GM19238 (cell line): ENCODE results near the gene PTPRG.
"Not testable (repeated sequence)": the region's sequence is repeated elsewhere in the genome, so short reads cannot be mapped to it uniquely, and the experiment has no call there.

ENCODE experiments used
- DNase-seq: peaks from one replicate; pipeline ENCODE4 v3.0.0; 2011; ENCODE audit warnings: low spot score; ENCODE audit not compliant: insufficient read length

PTPRG gene

DNA sequence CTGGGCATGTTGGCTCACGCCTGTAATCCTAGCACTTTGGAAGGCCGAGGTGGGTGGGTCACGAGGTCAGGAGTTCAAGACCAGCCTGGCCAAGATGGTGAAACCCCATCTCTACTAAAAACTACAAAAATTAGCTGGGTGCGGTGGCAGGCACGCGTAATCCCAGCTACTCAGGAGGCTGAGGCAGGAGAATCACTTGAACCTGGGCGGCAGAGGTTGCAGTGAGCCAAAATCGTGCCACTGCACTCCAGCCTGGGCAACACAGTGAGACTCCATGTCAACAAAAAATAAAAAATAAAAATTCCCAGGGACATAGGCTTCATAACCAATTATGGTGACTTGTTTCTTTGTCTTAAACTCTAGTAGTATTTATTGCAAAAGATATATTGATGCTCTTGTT is 155.3 kb downstream of the PTPRG start:
- not testable (repeated sequence) for DNase-seq

DNA sequence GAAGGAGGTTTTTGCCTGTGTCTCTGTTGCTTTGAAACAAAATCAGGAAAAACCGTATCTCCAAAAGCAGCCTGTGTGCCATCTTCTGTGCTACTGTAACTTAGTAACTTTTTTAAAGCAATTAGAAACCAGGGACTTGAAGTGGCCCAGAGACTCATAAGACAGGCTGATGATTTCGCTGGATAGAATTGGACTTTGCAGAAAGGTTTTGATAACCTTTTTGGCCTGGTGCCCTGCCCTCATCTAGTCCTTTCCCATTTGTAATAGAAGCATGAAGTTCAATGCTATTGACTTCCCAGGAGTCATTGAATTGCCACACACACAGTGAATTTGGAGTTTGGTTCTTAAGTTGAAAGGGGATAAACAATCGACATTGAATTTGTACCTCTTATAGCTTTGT is 157.2 kb downstream of the PTPRG start:
- DNase-seq: no peak

DNA sequence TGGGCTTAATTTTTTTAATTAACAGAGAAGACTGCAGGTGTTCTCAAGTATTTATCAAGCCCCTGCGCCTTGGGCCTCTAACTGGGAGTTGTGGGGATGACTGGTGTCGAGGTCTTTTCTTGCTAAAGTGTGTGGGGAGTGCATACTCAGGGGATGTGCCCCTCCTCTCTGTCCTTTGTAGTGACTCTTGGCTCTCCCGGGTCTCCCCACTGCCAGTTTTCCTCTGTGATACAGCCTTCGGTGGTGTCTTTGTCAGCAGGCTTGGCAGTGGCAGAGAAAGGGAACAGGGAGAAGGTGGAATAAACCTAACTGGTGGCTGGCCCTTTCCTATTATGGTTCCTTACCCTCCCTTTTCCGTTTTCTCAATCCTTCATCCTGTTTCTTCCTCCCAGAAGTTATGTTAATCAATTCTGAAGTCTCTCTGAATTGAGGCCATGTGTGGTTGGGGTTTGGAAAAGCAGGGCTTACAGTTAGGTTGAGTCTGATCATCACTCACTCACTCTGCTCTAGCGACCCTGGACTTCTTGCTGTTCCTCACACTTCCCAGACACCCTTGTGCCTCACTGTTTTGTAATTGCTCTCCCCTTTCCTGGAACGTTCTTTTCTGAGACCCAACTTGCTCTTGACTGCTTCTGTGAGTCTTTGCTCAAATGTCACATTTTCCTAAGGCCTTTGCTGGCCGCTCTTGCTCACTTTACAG is 158.1 kb downstream of the PTPRG start:
- no peak for DNase-seq

DNA sequence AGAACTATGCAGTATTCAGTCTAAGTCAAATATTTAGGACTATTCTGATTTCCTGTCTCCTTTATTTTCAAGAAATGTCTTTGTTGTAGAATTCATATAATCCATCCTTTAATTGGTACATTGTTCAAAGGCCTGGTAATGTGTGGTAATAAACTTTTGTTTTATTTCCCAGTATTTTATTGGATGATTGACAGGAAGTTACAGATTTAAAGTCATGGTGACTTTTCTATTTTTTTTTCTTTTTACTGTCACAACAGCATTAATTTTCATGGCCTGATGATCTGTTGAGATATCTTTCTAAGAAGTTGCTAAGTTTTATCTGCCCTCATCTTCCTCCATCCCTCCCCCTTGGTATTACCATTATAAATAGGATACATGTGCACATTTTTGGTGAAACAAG is 161.7 kb downstream of the PTPRG start:
- DNase-seq: no peak

DNA sequence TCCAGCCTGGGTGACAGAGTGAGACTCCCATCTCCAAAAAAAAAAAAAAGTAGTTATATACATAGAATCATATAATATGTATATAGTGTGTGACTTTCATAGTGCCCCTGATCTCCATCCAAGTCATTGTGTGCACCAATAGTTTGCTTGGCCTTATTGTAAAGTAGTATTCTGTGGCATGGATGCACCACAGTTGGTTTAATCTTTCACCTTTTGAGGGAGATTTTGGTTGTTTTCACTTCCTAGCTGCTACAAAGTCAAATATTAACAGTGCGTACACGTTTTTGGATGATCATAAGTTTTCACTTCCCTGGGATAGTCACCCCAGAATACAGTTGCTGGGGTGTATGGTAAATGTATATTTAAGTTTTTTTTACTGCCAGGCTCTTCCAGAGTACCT is 162.8 kb downstream of the PTPRG start:
- peak; percentile 3 for DNase-seq

DNA sequence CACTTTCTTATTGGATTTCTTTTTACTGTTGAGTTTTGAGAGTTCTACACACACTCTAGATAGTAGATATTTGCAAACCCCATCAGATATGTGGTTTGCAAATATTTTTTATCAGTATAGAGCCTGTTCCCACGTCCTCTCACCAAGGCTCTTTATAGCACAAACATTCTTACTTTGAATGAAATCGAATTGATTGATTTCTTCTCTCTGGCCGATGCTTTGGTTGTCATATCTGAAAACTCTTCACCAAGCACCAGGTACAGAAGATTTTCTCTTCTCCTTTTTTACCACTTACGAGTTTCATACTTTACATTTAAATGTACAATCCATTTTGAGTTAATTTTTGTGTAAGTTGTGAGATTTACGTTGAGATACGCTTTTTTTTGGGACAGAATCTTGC is 163.4 kb downstream of the PTPRG start:
- DNase-seq: no peak

DNA sequence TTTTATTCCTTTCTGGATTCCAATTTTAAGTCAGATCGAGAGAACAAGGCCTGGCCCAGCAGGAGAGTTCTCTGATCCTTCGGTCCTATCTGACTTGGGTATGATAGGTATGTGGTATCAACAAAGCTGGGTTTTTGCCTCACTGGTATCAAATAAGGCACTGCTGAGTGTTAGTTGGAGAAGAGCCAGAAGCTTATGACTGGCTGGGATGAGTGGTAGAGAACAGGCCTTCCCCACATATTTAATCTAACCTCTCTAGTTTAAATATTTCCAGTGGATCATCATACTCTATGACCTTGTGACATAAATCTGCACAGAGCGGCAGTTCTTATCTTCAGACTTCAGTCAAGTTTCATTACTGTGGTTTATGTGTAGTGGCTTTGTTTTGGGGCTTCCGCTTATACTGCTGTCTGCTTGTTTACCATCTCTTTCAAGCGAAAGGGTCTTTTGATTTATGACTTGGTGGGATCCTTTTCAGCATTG is 164.5 kb downstream of the PTPRG start:
- DNase-seq: no peak

DNA sequence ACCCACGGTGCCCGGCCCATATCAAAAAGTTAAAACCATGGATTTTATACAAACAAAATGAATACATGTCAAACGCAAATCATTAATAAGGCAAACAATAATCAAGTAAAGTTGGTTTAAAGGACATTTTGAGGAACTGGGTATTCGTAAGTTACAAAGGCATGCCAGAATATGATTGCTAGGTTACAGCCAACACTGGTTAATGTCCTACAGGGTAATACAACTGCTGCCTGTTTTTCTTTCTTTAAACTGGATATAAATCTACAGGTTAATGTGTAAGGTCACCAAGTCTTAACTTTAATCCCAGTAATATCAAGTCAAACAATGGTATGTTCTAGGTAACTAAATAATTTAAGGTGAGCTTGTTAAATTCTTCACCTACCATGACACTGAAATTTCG is 166.1 kb downstream of the PTPRG start:
- DNase-seq: no peak

DNA sequence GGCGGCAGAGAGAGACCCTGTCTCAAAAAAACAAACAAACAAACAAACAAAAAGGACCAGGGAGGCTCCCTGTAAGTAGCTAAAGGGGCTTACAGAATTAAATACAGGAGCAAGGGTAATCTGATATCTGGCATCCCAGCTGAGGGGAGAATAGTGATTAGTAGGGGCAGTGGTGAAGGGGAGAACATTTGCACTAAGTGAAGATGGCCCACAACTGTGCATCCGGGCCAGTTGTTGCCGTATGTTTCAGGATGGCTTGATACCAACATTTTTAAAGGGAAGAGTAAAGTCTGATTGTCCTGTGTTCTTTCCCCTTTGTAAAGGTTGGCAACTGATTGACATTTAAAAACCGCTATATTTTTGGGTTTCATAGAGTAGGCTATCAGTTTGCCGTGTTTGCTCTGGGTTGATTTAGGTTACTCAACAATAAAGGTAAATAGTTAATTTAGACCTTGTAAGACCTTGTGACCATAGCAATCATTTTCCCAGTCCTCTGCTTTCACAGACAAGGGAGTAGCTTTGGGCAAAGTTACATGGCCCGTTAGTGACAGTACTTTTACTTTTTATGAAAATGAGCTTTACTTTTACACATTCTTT is 167.8 kb downstream of the PTPRG start:
- DNase-seq: no peak

DNA sequence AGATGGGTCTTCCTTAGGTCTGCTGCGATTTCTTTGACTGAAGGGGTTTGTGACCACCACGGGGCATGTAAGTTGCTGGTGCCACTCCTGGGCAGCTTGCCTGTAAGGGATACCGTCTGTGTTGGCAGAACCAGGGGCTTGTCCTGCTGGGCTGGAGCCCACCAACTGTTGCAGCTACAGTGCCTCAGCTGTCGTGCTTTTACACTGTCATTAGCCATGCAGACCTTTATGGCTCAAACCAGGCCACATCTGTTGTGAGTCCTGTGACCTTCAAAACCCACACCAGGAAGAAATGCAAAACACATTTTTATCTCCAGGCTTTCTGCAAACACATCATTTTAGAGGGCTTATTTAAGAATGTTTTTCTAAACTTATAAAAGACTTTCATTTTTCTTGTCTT is 168.7 kb downstream of the PTPRG start:
- DNase-seq: no peak

DNA sequence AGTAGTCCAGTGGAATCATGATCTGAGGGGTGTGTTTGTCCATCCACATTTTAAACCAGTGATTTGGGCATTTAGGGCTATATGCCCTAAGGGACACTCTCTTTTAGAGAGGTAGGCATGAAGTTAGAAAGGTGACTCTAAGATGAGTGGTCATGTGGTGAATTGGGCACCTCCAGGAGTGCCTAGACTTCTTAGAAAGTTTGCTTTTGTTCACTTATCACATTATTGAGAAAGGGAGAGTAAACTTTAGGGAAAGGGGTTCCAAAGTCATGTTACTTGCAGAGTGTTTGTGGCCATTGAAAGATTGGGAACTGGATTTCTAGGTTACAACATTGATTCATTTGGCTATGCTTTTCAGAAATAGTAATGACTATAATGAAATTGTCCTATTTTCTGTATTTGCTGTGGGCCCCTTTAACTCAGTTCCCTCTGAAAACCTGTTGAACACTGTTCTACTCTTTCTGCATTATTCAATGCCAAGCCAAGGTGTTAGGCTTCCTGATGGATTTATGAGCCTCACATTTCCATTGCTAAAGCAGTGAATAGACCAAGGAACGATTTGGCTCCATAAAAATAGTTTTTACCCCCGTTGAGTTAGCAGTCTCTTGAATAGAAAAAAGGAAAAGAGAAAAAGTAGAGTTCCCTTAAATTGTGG is 169.3 kb downstream of the PTPRG start:
- DNase-seq: no peak

DNA sequence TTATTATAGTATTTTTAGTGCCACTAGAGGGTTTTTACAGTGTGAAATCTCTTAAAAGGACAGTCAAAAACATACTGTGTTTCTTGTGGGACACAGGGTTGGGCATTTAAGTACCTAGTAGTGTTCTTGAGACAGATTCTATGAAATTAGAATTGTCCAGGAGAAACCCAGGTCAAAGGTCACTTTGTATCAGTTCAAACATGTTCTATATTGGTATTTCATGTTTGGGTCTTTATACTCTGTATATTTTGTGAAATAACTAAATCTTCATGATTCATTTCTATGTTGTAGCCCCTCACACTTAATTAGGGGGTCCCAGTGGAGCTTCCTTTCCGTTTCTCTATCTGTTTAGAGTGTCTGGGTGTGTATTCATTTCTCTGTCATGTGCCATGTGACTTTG is 171.6 kb downstream of the PTPRG start:
- DNase-seq: no peak

DNA sequence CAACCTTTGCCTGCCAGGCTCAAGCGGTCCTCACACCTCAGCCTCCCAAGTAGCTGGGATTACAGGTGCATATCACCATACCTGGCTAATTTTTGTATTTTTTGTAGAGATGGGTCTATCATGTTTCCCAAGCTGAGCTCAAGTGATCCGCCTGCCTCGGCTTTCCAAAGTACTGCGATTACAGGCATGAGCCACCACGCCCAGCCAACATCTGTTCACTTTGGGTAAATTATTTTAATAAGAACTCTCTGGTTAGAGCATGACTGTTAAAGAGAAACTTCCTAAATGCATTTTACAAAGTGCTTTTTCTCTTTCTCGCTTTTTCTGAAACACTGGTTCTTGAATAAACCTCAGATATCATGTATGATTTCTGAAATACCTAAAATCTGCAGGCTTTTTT is 172.5 kb downstream of the PTPRG start:
- DNase-seq: no peak

DNA sequence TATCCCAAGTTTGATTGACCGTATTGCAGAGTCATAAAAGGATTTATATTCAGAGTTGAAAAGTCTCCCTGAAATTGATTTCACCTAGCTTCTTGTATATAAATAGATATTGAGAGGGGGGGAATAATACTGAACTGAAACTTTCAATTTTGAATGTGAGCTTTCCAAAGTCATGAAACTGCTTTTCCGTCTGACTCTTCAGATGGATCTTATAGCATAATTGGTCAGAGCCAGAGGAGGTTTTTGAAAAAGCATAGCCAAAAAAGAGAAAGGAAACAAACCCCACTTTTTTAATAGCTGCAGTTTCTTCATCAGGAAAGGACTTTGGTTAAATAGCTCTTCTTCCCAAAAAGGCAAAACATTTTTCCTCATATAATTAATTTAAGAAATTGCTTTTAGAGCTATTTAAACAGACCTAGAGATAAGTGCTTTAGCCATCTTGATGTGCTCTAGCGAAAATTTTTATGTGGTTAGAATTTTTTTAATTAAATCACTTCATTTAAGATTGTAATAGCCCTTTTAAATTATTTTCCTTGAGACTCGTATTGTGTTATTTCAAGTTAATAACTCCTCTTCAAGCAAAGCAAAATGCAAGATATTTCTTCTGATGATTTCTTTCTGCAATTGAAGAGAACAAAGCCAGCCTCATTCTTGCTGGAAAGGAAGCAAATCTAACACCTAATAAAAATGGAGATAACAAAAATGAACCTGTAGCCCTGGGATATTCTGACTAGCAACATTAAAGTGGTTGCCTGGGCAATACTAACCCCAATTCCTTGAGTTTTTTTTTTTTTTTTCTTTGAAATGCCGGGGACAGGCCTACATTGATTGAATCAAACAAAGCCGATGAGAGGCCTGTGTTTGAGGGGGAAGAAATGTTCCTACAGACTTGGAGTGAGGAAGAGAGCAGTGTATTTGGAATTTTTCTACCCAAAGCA is 173.6 kb downstream of the PTPRG start:
- DNase-seq: no peak

DNA sequence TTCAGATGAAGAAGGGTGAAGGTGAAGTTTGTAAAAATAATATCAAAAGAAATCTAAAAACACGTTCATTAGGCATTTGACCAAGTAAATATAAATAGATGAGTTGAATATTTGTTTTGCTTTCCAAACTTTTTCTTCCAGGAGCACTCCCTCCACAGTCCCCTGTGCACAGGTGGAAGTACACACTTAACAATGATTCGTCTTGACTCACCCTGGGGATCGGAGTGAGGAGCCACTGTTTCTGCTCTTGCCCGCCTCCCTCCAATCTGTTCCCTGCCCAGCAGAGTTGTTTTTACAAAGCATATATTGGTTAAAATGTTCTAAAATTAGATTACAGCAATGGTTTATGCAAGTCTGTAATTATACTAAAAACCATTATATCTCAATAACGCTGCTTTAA is 175.1 kb downstream of the PTPRG start:
- DNase-seq: no peak

DNA sequence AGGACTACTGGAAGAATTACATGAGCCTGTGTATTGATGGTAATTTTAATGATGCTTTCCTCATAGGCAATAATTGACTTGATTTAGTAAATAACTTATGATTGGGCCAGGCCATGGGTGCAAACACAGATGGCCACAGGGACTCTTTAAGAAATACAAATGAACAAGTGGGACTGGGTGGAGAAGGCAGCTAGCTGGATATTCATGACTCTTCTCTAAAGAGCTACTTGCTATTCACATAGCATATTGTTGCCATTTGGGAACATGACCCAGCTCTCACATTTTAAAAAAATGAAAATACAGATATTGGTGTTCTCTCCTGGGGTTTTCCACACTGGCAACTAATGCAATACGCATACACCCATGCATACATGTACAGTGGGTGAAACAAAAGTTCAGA is 178.3 kb downstream of the PTPRG start:
- DNase-seq: no peak

DNA sequence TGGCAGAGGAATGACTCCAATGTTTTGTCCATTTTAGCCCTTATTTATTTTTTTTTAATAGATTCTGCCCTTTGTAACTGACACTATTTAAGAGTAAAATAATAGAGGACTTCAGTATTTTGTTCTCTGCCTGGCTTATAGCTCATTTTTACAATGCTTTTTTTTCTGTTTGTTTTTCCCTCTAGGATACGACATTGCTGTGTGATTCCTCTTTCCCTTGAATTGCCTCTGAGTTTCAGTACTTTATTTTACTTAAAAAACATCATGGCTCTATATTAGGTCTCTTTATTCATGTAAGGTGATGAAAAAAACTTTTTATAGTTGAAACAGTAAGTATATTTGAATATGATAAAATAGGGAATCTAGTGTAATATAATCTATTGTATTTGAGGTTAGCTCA is 179.1 kb downstream of the PTPRG start:
- no peak for DNase-seq

DNA sequence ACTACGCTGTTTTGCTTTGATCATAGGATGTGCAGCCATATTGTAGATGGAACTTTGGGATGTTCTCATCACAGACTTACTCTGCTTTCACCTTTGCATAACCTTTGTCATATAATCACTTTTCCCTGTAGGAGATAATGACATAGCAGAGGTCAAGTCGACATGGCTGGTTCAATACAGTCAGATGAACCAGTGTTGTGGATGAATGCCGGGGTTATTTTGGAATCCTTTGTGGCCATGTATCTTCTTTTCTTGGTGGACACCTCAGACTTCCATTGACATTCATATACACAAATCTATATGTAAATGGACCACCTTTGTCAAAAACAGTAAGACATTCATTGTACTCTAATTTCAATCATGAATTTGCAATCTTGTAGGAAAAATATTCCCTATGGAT is 180.2 kb downstream of the PTPRG start:
- no peak for DNase-seq

DNA sequence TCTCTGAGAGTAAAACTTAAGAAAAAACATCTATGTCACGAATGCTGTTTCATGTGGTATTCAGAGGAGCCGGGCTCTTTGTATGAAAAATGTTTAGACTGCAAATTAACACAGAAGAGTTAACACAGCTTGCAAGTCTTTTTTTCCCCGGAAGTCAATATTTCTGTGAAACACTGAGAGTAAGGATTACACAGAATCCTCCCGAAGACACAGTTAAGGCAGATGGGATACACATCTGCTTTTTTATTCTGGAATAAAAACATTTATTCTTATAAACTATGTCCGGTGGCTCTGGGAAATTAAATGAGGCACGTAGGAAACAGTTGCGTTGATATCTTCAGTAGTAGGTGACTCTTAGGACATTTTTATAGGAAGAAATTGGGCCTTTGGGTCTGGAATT is 180.6 kb downstream of the PTPRG start:
- DNase-seq: no peak

DNA sequence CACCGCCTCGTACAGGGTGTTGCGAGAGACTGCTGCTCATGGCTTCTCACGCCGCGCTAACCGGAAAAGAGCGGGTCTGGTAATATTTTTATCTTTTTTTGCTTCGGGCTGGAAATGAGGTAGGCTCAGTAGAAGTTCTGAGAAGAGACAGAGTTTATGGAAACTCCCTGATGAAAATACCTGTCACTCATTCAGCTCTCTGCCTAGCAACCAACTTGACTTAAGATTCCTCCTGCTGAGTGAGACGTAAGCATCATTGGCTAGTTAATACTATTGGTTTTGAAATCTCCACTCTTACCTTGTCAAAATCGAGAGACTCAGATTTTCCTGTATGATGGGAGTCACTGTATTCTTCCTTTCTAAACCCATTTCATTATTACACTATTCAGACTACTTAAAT is 181.7 kb downstream of the PTPRG start:
- DNase-seq: no peak

DNA sequence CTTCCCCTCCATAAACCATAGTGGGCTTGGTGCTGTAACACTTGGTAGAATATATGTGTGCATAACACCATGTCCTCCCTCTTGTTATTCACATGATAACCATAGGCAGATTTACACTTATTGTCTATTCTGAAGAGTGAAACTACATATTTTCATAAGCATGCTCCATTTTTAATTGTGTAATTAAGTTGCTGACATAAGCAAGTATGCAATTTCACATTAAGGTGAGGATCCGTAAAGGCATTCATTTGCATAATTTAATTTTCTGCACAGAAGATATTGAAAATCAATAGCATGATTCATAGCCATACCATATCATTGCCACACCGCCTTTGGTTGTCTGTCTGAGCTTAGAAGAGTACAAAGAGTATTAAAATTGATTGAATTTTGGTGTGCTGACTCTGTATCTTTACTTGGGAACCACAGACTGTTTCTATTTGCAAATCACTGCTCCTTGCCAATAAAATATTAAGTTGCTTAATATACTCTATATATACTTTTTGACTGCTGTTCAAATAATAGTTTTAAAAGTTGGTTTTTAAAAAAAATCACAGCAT is 182.4 kb downstream of the PTPRG start:
- no peak for DNase-seq
